SHP77 treated with DMSO at 0.1 percent for 48 hours (cell line): Measurements from ENCODE around the gene ZNF385A.
A peak's percentile ranks its signal among the peaks of the same experiment; 100 is the strongest.

ENCODE experiments used
- DNase-seq: peaks from one replicate; lab custom pipeline; 2025; lab: John Stamatoyannopoulos, UW

The ZNF385A gene

GRCh38 chr12:54415221-54415929, 30.8 kb upstream of the ZNF385A start:
- DNase-seq, result no peak

DNA sequence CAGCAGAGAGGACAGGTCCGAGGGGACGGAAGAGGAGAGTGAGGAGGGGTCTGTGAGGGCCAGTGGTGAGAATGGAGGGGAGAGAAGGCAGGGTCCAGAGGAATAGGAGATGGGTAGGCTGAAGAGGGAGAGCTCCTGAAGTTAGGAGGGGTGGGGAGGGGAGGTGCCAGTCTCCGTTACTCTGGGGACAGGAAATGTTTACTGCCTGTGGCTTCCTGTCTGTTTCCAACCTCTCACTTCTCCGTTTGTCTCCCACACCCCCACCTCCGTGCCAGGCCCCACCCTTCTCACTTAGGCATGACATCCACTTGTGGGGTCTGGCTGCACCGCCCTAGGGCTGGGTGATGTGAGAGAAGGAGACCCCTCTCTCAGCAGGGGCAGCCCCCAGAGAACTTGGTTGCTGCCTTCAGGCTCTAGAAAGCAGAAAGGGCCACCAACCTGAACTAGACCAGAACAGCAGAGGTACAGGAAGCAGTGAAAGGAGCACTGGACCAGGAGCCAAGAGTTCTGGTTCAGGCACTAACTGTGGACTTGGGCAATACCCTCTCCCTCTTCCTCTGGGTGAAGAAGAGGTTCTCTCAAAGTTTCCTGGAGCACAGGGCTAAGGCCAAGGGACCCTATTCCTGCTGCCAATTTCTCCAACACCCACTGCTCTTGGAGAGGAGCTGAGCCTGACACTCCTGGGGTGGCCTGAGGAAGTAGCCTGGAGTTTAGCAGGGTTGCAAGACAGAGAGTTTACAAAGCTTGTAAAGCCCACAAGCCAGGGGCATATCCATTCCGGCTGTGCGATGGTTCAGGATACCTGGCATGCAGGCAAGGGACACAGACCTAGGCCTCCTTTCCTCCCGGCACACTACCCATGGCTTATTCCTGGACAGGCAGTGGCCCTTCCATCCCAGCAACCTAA, 29.0 kb upstream of the ZNF385A start:
- DNase-seq, result no peak

DNA sequence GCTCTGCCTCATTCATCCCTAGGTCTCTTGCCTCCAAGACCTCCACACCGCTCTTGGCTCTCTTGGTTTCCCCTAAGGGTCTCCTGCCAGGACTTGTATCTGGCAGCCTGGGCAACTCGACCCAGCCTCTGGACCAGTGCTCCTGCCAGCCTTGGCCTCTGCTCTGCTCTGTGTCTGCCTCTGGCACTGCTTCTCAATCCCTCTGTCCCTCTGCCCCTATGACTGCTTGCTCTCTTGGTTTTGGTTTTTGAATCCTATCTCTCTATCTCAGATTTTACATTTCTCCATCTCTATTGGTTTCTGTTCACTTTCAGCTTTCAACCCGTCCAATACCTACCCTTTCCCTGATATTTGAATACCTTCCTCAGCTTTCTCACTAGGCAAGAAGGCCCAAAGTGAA, 28.3 kb upstream of the ZNF385A start:
- no peak for DNase-seq

DNA sequence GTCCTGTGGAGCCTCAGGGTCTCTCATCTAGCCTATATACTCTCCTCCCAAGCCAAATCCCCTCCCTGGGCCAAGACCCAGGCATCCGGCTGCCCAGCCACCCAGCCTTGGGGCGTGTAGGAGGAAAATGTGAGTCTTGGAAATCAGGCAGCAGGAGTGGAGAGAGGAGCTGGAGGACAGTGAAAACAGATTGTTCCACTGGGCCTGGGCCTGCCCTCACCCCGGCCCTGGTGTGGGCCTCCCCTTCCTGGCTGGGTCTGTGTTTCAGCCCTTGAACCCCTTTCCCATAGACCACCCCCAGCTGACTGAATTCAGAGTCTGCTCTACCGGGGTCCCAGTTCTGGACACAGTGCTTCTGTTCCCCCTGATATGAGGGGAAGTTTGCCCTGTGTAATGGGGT, 27.8 kb upstream of the ZNF385A start:
- DNase-seq, result no peak

DNA sequence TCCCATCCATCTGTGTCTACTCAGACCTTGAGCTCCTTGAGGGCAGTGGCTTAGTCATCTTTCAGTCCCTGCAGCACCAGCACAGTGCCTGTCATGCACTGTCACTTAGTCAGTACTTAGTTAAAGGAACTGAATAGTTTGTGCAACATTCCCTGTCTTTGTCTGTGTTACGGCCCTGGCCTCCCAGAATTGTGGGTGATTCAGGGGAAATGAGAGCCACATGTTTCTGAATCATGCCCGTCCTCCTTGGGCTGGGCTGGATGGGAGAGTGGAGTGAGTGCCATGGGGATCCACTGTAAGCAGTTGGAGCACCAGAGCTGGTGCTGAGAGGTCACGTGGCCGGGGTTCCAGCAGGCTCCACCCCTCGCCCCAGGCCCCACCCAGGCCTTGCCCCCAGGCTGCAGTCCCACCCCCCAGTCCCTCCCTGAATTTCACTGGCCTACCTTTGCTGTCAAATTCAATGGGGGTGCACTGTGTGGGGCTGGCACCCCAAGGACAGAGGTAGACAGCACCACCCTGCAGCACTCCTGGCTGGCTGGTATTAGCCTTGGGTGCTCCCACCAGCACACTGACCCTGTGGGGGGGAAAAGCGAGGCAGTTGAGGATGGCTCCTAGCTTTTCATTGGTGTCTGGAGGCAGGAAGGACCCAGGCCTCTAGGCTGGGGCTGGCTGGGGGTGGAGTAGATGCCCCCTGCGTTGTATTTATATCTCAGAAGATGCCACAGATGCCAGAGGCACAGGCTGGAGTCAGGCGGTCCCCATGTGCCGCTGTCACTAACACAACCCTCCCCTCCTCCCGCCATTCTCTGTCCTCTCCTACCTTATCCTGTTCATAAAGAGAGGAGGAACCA, 27.1 kb upstream of the ZNF385A start:
- no peak for DNase-seq

DNA sequence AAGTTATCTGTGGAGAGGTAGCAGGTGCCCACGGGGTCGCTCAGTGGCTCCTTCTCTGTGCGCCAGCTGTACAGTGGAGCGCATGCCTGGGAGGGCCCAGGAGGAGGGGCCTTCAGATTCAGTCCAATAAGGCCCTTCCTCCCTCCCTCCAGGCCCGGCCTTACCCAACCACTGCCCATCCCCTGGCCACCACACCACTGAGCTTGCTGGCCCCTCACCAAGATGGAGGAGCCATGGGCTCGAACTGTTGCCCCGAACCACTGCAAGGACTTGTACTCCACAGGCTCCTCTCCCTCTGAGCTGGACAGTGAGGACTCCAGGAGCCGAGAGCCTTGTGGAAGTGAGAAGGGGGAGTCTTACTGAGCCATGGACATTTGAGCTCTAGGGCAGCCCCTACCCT, 24.7 kb upstream of the ZNF385A start:
- DNase-seq, result peak; percentile 37

- DNase-seq, result no peak
Observed at GRCh38 chr12:54407183-54407905, 22.8 kb upstream of the ZNF385A start.

DNA sequence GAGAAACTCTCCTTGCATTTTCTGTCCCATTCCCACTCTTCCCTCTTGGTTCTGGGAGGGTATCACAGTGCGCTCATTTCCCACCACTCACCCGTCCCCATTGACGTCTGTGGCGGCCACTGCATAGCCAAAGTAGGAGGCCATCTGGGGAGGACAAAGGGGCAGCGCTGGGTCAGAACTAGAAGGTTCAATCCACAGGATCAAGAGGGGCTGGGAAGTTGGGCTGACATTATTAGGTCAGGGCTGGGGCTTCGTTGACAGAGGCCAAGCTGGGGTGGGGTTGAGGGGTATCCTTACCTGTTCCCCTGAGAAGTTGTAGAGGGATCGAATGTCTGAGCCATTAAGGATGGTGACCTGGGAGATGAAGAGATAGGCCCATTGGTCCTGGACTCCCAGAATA, 21.0 kb upstream of the ZNF385A start:
- DNase-seq, result no peak

- DNase-seq, result no peak
Observed at GRCh38 chr12:54405106-54405505, 20.6 kb upstream of the ZNF385A start.

DNA sequence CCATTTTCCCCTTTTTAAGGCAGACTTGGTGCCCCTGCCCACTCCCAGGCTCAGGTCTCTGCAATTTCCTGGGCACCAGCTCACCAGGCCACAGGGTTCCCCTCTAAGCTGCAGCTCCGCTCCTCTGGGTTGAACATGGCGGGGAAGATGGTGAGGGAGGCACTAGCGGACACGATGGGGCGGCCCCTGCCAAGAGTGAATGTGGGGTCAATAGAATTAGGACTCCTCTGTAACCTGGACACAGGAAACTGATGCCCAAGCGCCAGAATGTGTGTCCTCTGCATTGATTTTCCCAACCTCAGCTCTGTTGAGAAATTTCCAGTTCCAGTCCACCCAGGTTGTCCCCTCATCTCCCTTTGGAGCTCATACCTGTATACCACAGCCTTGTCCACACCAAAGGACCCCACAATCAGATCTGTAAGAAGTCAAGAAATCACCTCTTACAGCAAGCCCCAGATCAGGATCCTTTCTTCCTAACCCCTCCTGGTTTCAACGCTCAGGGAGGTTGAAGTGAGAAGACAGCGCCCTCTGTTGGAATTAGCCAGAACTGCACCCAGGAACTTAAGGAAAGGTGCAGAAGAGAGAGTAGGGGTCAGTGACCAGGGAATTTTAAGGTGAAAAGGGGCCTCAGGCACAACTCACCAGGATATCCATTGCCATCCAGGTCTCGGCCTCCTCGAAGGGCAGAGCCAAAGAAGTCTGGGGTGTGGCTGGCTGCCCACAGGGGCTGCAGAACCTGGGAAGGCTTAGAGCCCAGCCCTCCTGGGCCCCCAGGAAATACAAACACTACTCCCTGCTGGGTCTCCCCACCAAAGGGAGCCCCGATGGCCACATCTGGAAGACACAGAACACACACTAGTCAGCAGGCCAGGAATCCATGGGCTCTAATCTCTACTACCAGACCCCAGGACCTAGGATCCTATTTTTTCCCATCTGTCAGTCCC, 19.8 kb upstream of the ZNF385A start:
- peak; percentile 5 for DNase-seq

DNA sequence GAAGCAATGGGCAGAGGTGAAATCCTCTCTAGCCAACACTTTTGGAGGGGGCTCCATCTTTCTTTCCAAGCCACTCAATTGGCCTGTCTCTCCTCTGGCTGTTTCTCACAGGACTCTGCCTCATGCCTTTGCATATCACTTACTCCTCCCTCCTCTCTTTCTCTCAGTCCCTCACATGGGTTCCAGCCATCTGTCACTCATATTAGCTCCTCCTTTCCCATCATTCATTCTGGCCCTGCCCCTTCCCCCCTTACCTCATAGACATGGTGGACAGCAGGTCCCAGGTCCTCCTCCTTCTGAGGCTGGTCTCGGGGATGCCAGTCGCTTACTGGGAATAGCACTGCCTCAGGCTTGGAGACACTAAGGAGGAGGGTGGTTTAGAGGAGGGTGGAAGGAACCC, 16.6 kb upstream of the ZNF385A start:
- no peak for DNase-seq

- DNase-seq, result peak; percentile 22
Observed at GRCh38 chr12:54398995-54399793, 14.7 kb upstream of the ZNF385A start.

DNA sequence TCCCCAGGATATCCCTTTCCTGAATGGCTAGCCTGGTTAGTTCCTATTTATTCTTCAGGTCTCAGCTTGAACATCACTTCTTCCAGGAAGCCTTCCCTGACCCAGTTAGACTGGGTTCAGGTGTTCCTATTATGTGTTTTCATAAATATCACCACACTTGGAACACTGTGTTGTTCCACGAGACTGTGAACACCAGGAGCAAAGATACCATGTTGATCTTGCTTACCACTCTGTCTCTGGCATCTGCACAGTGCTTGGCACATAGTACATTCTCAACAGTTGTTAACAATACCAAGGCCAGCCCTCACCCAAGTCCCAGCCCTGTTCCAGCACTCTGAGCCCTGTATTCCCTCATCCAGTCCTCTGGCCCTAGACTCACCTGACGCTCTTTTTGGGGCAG, 13.7 kb upstream of the ZNF385A start:
- no peak for DNase-seq

GRCh38 chr12:54397157-54397556, 12.6 kb upstream of the ZNF385A start:
- no peak for DNase-seq

DNA sequence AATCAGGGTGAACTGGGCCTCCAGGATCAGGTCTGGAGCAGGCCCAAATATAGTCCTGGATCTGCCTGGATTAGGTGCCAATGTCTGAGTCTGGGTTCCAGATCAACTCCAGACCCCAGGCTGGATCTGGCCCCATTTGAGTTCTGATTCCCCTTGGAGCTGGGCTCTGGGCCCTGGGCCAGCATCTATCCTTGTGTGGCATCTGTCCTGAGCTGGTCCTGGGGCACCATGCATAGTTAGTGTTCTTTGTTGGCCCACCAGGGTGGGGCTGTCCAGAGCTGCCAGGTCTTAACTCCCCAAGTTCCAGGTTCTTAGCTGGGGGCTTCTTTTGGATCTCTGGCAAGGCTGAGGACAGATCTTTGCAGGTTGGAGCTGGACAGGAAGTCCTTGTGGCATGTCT, 11.0 kb upstream of the ZNF385A start:
- no peak for DNase-seq

GRCh38 chr12:54394986-54395385, 10.5 kb upstream of the ZNF385A start:
- no peak for DNase-seq

DNA sequence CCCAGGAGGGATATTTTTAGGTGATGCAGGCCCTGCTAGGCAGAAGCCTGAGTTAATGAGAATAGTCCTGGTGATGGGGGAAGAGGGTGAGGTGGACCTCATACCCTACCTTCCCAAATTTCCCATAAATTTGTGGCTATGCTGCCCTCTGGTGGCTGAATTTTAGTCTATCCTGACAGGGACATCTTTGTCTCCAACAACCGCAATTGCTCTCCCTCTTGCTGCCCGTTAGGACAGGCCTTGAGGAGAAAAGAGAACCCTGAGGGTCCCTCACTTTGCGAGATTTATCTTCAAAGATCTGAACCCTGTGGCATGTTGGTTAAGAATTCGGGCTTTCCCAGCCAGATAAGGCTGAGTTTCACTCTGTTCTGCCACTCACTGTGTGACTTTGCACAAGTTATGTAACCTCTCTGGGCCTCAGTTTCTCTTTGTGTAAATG, 9.8 kb upstream of the ZNF385A start:
- DNase-seq, result peak; percentile 6

DNA sequence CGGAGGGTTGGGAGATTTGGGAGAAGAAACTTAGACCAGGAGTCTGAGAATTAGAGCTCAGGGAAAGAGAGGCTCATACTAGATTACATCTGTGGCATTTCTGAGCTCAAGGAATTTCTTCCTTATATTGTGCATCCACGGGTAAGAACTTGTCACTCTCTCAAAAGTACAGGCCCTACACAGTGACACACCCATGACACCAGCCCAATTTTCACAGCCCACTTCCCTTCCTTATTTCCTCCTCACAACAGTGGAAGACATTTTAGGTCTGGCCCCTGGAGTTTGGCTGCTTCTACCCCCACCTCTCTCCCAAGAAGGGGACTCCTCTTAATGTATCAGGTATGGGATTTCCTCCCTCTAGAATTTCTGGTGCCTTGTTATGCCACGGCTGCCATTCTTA, 9.2 kb upstream of the ZNF385A start:
- no peak for DNase-seq

DNA sequence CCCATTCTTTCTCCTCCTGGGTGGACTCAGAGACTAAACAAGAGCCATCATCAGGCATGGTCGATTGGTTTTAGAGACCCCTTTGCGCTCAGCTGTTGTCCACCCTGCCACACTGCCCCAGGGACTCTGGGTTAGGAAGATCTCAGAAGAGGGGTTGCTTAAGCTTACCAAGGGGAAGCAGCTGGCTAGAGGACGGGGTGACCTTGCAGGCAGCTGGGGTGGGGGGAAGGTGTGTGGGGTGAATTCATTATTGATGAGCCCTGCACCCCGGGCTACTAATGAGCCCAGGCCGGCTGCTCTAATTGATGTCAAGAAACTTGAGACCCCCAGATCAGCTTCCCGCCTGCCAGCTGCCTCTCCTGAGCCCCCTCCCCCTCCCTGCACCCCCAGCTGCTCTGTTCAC, 8.7 kb upstream of the ZNF385A start:
- DNase-seq, result no peak
